ENCODE measurements around the gene SERPINA4.

SERPINA4 gene

DNA sequence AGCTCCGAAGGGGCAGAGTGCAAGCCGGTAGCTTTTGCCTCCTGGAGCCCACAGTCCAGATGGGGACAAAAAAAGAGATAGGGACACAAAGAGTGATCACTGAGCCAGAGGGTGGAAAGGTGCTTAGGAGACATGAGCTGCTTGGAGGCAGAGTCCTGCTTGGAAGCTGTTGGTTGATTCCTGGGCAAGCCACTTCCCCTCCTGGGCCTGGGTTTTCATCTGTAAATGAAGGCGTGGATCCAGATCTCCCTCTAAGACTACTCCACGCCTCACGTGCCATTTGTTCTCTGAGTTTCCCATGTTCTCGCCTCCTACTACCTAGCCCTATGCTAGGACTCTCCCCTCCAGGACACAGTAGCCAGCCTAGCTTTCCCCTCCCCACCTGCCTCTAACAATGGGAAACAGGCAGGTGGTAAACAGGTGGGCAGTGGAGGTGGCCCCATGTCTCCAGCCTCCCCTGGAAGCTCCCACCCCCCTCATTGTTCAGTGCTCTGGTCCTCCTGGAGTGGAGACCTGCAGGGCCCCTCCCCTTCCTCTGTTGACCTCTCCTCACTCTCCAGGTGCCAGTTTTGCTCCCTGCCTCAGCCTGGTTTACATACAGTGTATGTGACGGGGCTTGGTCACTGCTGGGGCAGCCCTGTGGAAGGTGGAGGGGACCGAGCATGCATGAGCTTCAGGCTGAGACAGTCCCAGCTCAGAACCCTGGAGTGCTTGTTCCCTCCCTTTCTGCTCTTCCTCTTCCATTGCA is 54.8 kb downstream of the SERPINA4 start:
- TF ChIP-seq, protein P1, sequence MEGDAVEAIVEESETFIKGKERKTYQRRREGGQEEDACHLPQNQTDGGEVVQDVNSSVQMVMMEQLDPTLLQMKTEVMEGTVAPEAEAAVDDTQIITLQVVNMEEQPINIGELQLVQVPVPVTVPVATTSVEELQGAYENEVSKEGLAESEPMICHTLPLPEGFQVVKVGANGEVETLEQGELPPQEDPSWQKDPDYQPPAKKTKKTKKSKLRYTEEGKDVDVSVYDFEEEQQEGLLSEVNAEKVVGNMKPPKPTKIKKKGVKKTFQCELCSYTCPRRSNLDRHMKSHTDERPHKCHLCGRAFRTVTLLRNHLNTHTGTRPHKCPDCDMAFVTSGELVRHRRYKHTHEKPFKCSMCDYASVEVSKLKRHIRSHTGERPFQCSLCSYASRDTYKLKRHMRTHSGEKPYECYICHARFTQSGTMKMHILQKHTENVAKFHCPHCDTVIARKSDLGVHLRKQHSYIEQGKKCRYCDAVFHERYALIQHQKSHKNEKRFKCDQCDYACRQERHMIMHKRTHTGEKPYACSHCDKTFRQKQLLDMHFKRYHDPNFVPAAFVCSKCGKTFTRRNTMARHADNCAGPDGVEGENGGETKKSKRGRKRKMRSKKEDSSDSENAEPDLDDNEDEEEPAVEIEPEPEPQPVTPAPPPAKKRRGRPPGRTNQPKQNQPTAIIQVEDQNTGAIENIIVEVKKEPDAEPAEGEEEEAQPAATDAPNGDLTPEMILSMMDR (IDR thresholded peaks at IDR 0.05): no peak
- no peak for TF ChIP-seq ZFX (IDR thresholded peaks at IDR 0.05; ENCODE audit: borderline replicate concordance)

DNA sequence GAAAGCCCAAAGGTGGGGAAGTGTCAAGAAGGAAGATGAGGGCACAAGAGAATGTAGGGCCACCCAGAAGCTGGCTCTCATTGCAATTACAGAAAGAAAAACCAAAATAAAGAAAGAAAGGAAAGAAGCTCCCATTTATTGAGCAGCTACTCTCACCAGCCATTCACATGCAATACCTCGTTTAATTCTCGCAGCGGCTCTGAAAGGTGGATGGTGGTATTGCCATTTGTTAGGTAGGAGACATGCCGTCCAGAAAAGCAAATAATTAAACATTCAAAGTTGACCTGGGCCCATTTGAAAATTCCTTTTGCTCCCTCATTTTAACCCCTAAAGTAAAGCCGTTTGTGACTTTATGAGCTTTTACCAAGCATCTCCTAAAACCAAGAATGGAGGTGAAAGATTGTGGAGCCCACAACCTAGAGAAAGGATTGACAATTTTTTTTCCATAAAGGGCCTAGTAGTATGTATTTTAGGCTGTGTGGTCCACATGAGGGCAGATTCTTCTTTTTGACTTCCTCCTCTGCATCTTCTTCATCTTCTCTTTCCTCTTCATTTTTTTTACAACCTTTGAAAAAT is 56.2 kb downstream of the SERPINA4 start:
- H3K27ac ChIP-seq: no peak overlapping the region
- no peak for TF ChIP-seq ZFX (IDR thresholded peaks at IDR 0.05; ENCODE audit: borderline replicate concordance)
- TF ChIP-seq, protein P1 (IDR thresholded peaks at IDR 0.05): no peak

More for the DNA sequence above, 54.8 kb downstream of the SERPINA4 start:
- H3K27ac ChIP-seq: no peak overlapping the region

DNA sequence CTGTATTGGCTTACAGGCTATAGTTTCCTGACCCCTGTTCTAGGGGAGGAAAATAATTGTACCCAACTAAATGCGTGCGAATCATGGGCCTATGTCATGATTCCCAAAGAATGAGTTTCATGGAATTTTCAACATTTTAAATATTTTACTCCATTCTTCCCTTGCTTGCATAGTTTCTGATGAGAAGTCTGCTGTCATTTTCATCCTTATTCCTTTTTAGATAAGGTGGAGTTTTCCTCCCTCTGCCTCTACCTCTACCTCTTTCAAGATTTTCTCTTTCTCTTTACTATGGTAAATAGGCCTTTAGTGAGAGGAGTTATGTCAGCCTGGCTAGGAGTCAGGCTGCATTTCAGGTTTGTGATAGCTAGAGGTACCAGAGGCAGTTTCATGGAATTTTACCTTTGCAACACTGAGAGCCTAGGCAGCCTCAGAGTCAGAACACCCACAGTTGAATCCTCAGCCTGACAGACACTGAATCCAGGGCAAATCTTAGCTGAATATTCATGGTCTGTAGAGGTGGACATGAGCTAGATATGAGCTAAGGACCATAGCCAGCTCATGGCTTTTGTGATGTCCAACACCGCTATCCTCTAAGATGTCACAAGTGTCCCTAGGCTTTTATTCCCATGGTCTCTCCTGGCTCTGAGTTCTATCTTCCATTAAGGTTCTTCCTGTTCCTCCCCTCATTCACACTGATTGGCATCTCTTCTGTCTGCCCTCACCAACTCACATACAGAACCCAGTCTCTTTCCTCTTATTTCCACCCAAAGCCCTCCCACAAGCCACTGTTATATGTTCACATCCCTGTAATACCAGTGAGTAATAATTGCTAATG is 57.0 kb downstream of the SERPINA4 start:
- no peak overlapping the region for H3K27ac ChIP-seq

DNA sequence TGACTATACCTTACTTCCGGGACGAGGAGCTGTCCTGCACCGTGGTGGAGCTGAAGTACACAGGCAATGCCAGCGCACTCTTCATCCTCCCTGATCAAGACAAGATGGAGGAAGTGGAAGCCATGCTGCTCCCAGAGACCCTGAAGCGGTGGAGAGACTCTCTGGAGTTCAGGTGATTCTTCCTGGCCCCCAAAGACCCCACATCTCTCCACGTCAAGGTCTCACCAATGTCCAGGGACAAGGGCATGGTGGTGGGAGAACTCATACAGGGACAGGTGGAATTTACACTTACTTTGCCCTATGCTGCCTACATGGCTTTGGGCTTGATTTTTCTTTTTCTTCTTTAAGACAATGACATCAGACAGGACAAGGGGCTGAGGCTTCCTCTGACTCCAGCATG is 58.1 kb downstream of the SERPINA4 start:
- TF ChIP-seq ZFX (IDR thresholded peaks at IDR 0.05; ENCODE audit: borderline replicate concordance): no peak
- TF ChIP-seq, protein P1 (IDR thresholded peaks at IDR 0.05): no peak
- no peak overlapping the region for H3K27ac ChIP-seq

More for the DNA sequence above, 57.0 kb downstream of the SERPINA4 start:
- TF ChIP-seq, protein P1 (IDR thresholded peaks at IDR 0.05): no peak
- no peak for TF ChIP-seq ZFX (IDR thresholded peaks at IDR 0.05; ENCODE audit: borderline replicate concordance)
